AML-193 (cell line): ENCODE results near the gene TMEM170A.
"Not testable (repeated sequence)": the region's sequence is repeated elsewhere in the genome, so short reads cannot be mapped to it uniquely, and the experiment has no call there.

Experiments
- DNase-seq, 2 experiments: peaks; one replicate each; lab custom pipeline; 2025; lab: John Stamatoyannopoulos, UW

The TMEM170A gene

DNA sequence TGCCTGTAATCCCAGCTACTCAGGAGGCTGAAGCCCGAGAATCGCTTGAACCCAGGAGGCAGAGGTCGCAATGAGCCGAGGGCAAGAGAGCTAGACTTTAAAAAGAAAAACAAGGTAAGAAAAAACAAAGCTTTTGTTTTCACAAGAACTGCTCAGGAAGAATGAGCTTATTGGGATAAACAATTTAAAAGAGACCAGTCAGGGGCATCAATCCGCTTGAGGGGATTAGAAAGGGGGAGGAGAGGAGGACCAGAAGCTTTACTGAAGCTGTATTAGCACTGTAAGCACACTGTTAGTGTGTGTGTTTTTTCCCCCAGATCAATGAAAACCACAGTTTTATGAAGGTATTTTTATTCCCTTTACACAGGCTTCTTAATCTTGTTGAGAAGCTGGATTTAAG, 8.8 kb downstream of the TMEM170A start:
- DNase-seq, result no peak

DNA sequence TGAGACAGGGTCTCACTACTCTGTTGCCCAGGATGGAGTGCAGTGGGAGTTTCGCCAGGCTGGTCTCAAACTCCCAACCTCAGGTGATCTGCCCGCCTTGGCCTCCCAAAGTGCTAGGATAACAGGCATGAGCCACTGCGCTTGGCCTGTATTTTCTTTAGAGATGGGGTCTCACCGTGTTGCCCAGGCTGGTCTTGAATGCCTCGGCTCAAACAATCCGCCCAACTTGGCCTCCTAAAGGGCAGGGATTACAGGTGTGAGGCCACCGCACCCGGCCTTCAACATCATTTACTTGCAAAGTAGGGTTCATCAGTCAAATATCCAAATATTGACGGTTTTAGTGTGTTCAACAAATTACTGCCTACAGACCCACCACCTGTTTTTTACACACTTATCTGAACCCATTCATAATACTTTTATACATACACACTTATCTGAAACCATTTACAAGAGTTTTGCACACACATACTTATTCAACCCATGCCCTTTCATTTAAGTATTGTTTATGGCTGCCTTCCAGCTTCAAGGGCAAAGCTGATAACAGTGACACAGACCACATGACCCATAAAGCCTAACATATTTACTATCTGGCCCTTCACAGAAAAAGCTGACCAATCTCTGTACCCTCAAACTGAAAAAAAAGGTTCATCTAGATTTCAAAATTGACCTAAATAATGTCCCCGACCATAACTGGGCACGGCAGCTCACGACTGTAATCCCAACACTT, 11.9 kb downstream of the TMEM170A start:
- no peak for DNase-seq

DNA sequence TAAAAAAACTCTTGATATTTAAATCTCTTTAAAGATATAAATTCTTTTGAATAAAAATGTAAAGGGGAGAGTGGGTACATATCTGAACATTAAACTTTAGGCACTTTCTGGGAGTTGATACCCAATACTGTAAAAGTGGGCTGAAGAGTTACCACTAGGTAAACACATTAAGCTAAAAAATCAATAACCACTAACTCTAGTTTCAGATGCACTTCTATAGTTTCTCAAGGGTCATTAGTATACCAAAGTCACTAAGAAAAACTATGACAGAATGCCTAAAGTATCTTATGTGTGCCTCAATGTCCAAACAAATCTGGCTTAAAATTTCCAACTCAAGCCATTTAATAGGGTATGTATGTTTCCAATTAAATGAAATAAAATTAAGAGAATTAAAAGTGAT, 18.1 kb downstream of the TMEM170A start:
- DNase-seq, result no peak

DNA sequence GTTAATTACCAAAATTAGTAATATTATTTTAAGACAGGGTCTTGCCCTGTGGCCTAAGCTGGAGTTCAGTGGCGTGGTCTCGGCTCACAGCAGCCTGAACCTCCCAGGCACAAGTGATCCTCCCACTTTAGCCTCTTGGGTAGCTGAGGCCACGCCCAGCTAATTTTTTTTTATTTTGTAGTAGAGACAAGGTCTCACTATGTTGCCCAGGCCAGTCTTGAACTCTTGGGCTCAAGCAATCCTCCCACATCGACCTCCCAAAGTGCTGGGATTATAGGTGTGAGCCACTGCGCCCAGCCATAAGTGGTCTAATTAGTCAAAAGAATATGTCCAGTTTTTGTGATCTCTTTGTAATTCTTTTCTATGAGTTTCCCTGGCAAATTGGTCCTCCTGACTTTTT, 19.2 kb downstream of the TMEM170A start:
- no peak for DNase-seq

DNA sequence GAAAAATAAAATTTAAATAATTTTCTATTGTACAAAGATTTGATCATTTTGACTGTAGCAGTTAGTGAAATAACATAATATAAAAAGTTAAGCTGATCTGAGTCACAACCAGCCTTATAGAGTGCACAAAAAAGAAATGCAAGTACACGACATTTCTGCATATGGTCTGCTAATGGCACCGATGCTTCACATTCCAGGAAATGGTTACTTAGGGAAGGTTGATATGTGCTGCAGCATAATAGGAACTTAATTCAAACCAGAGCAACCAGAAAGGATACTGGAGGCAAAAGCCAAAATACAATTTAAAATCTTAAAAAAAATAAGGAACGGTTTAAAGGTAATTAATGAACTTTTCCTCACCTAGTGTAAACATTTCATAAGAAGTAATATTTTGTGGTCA, 21.2 kb downstream of the TMEM170A start:
- DNase-seq, result no peak

DNA sequence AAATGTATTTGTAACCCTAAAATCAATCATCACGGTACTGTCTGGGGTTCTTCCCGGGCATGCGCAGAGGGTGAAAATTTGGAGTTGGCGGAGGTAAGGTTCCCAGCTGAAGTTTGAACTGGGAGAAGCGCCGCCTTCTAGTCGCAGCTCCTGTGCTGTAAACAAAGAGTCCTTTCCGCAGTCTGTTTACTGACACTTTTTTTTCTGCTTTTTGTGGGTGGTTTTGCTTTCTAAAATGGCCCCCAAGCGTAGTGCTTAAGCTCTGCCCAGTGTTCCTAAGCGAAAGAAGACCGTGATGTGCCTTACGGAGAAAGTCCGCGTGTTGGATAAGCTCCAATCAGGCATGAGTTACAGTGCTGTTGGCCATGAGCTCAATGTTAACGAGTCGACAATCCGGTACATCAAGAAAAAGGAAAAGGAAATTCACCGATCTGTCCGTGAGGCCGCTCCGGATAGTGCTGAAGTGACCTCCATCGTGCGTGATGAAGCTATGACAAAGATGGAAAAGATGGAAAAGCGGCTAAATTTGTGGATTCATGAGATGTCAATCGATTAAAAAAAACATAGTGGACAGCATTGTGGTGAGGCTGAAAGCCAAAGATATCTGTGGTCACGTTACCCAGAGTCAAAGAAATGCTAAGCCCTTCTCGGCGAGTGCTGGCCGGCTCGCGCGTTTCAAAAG, 30.6 kb downstream of the TMEM170A start:
- DNase-seq, result peak in 1 of 2 experiments; percentile 83

DNA sequence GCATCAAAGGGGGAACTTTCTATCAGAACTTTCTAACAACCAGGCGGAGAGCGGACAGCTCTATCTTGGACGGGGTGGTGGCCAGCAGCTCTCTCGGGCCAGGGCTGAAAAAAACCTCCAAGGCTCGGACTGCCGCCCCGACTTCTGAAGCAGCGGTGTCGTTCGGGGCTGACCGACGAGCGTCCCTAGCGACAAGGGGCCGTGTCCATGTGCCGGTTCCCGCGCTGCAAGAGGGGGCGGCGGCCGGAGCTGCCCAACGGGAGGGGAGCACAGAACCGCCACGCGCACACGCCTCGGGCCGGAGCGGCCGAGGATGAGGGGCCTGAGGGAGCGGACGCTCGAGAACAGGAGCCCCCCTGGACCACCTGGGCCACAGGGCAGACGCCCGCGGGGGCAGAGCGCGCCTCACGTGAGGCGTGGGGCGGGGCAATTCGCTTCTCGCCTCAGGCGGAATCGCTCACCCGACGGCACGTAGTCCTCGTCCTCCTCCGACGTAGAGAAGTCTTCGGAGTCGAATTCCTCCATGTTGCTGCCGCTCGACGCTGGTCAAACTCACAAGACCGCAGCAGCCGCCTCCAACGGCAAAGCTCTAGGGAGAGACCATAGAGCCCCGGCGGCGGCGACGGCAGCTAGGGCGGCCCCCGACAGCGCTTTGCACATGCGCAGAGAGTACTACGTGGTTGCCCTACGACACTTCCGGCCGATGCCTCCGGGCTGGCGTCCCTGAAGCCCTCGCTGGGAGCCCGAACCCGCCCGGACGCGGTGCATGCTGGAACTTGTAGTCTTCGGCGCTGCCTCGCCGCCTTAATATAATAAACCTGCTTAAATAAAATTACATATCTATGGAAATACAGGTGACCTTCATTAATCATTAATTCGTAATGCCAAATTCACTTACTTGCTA, 31.4 kb downstream of the TMEM170A start, which contains the start of gene CFDP1:
Gene CFDP1, minus strand, starts transcription at position 676 of the 904 bp plus-strand sequence. Its CDS starts 151 bp downstream, at position 525.
- peak; percentile 83 to 88 for DNase-seq

DNA sequence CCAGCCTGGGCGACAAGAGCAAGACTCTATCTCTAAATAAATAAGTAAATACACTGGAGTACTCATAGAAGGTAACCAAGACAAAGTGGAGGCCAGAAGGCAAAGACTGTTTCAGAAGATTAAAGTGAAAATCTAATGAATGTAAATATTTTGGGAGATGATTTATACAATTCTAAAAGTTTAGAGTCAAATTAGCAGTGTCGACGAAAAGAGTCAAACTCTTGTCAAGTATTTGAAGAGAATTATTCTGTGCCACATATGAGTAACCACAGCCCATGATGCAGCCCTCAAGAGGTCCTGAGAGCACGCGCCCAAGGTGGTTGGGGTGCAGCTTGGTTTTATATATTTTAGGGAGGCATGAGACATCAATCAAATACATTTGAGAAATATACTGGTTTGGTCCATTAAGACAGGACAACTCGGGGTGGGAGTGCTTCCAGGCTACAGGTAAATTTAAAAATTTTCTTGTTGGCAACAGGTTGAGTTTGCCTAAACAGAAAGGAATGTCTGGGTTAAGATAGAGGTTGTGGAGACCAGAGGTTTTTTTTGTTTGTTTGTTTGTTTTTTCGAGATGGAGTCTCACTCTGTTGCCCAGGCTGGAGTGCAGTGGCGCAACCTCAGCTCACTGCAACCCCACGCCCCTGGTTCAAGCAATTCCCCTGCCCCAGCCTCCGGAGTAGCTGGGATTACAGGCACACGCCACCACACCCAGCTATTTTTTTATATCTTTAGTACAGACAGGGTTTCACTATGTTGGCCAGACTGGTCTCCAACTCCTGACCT, 34.7 kb downstream of the TMEM170A start:
- no peak for DNase-seq

DNA sequence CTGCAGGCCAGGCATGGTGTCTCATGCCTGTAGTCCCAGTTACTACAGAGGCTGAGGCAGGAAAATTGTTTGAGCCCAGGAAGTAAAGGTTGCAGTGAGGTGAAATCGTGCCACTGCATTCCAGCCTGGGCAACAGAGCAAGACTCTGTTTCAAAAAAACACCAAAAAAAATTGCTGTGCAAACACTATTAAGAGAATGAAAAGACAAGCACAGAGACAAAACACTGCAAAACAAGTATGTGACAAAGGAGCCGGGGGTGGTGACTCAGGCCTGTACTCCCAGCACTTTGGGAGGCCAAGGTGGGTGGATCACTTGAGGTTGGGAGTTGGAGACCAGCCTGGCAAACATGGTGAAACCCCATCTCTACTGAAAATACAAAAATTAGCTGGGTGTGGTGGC, 38.0 kb downstream of the TMEM170A start:
- not testable (repeated sequence) for DNase-seq

DNA sequence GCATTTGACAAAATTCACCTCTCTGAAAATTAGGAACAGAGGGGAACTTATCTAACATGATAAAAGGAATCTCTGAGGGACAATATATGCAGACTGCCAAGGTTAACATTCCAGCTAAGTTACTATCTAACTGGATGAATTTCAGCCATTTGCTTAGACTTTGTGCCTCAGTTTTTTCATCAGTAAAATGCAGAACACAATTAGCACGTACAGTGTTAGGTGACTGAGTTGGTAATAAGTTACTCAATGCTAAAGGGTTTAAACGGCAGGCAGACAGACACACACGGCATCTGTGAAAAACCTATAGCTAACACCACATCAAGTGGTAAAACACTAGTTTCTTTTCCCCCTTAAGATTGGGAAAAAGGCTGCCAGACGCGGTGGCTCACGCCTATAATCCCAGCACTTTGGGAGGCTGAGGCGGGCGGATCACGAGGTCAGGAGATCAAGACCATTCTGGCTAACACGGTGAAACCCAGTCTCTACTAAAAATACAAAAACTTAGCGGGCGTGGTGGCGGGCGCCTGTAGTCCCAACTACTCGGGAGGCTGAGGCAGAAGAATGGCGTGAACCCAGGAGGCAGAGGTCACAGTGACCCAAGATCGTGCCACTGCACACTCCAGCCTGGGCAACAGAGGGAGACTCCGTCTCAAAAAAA, 40.3 kb downstream of the TMEM170A start:
- DNase-seq, result not testable (repeated sequence)

DNA sequence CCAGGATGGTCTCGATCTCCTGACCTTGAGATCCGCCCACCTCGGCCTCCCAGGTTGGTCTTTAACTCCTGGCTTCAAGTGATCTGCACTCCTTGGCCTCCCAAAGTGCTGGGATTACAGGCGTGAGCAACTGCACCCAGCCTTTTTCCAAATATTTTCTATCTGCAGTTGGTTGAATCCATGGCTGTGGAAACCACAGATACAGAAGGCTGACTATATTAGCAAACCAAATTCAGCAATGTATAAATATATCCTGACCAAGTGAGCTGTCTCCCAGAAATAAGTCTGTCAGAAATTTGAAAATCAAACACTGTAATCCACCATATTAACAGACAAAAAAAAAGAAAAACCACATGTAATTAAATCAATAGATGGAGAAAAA, 40.8 kb downstream of the TMEM170A start:
- DNase-seq, result no peak

DNA sequence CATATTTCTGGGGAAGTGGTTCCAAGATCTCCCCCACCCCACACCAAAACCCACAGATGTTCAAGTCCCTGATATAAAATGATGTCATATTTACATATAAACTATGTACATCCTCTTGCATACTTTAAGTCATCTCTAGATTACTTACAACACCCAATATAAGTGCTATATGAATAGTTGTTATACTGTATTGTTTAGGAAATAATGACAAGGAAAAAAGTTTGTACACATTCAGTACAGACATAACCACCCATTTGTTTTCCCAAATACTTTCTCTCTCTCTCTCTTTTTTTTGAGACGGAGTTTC, 42.7 kb downstream of the TMEM170A start:
- DNase-seq, result no peak

DNA sequence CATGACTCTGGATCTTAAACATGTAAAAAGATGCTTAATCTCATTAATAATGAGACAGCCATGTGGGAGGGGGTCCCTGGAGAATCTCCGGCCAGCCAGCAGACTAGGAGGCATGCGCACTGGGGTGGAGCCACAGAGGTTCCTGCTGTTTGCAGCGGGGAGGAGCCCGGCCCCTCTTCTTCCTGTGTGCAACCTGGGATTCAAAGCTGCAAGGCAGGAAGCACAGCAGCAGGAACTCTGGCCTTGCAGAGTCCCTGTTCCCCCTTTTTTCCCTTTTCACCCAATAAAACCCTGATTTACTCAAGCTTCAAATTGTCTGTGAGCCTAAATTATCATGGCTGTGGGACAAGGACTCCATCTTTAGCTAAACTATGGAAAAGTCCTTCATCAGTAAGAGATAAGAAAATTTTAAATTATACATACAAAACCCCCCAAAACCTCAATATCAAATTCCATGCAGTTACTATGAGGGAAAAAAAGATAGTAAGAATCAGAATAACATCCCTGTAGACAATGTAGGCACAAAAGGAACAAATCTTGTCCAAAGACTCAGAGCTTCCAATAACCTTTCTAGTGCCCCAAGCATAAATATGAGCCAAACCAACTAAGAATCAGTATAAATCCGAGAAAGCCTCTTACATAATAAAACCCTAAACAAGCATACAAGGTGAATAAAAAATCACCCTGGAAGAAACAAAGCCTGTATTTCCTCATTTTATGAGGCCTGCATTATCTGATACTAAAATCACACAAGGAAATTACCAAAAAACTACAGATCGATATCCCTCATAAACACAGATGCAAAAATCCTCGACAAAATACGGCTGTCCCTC, 43.3 kb downstream of the TMEM170A start:
- DNase-seq, result no peak

DNA sequence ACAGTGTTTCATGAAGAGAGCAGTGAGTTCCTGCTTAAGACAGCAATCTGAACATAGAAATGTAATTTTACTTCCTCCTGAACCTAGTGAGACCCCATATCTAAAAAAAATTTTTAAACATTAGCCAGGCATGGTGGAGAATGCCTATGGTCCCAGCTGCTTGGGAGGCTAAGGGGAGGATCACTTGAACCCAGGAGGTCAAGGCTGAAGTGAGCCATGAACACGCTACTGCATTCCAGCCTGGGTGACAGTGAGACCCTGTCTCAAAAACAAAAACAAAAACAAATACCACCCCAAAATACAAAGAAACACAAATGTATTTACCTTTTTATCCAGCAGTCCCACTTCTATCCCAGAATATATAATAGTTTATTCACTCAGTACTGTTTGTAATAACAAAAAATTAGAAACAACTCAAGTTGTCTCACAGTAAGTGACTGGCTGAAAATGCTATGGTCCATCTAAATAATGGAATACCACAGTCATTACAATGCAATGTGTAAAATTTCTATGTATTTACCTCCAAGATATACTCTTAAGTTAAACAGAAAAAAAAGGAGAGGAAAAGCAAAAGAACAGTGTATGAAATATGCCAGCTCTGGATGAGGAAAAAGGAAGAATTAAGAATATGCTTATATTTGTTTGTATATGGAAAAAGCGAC, 47.5 kb downstream of the TMEM170A start:
- no peak for DNase-seq

DNA sequence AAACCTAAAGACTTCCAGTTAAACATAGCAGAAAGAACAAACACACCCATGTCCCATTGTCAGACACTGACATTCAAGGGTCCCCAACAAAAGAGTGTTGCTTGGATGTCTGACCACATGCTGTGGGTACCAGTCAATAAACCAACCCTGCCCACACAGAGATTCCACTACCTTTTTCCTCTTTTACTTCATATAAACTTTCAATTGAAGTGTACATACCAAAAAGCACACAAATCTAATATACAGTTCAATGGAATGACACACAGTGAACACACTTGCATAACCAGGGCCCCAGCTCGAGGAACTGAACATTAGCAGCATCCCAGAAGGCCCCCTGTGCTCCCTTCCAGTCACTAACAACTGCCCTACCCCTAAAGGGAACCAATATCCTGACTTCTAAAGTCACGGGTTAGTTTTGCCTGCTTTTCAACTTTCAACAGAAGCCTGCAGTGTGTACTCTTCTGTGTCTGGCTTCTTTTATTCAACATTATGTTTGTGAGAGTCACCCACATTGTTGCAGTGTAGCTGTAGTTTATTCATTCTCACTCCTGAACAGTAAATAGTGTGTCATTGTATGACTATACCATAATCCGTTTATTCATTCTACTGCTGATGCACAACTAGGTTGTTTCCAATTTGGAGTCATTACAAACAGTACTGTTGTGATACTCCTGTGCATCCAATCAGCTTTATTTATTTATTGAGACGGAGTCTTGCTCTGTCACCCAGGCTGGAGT, 49.2 kb downstream of the TMEM170A start:
- DNase-seq, result no peak

DNA sequence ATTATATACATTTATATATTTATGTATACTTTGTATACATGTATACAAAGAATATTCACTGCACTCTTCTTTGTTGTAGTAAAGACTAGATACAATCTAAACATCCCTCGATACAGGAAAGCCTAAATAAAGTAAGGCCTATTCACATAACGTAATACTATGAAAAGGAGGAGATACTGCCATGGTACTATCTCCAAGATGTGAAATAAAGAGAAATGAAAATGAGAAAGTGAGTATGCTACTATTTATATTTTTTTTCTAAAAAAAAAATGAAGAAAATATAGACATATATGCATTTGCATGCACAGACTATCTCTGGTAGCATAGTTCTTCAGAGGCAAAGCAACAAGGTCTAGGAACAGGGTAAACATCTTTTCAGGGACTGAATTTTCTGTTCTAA, 50.5 kb downstream of the TMEM170A start:
- DNase-seq, result no peak

DNA sequence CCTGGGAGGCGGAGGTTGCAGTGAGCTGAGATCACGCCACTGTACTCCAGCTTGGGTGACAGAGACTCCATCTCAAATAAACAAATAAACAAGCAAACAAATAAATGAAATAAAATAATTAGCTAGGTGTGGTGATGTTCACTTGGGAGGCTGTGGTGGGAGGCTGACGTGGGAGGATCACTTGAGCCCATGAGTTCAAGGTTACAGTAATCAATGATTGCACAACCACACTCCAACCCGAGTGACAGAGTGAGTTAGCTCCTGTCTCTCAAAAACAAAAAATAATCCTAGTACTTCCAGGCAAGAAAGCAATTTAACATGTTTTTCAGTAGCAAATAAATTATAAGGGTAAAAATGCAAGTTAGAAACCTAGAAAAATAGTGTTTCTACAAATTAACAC, 57.5 kb downstream of the TMEM170A start:
- DNase-seq, result no peak

DNA sequence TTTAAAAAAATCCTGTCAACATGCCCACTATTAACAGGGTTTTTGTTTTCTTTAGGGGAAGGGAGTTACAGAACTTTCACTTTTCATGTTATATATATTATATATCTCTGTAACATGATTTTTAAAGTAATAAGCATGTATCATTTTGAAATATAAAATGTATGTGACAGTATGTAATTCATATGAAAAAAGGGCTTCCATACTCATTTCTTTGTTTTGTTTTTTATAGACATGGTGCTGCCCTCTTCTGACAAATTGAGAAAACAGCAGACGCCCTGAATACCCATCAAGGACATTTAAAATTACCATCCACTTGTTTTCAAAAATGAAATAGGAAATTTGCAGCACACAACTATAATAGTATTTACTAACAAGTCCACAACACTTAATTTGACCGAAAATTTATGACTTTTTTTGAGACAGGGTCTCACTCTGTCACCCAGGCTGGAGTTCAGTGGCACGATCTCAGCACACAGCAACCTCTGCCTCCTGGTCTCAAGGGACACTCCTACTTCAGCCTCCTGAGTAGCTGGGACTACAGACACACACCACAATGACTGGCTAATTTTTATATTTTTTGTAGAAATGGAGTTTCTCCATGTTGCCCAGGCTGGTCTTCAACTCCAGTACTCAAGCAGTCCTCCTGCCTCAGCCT, 61.5 kb downstream of the TMEM170A start:
- DNase-seq, result peak; percentile 31 to 45
